KOPT-K1 (cell line): ENCODE measurements around the gene SFMBT1.

Source experiments
- H3K27ac ChIP-seq: fragments of 200-600 bp; sonication (generic); 2 replicates; pipeline ENCODE4 v1.5.1; 2016; ENCODE audit warnings: antibody characterized with exemption, mild to moderate bottlenecking, low read depth, low read length; ENCODE audit not compliant: poor library complexity, severe bottlenecking
- H3K36me3 ChIP-seq: fragments of 200-600 bp; sonication (generic); 2 replicates; pipeline ENCODE4 v1.5.1; 2017; ENCODE audit warnings: antibody characterized with exemption, mild to moderate bottlenecking, low read length, moderate library complexity; ENCODE audit not compliant: insufficient read depth
- H3K9me3 ChIP-seq: fragments of 200-600 bp; sonication (generic); 2 replicates; pipeline ENCODE4 v1.5.1; 2017; ENCODE audit warnings: antibody characterized with exemption, low read length, mild to moderate bottlenecking; ENCODE audit not compliant: insufficient read depth, poor library complexity, severe bottlenecking

SFMBT1 gene

GRCh38 chr3:53077476-53078220, 31.8 kb upstream of the SFMBT1 start:
- Histone ChIP-seq H3K9me3 (no peaks in the 10 kb centered on the region), H3K27ac (no peak overlapping the region)

GRCh38 chr3:53075743-53076140, 29.9 kb upstream of the SFMBT1 start:
- Histone ChIP-seq H3K36me3 (no peaks in the 10 kb centered on the region), H3K9me3 (no peaks in the 10 kb centered on the region), H3K27ac (peak overlapping the region; percentile 96)

More at GRCh38 chr3:53077476-53078220, 31.8 kb upstream of the SFMBT1 start:
- H3K36me3 ChIP-seq: no peaks in the 10 kb centered on the region

- H3K27ac ChIP-seq: peak overlapping the region; percentile 96
- H3K9me3 ChIP-seq: no peaks in the 10 kb centered on the region
- H3K36me3 ChIP-seq: no peaks in the 10 kb centered on the region
Measured at GRCh38 chr3:53074761-53075742, 29.2 kb upstream of the SFMBT1 start.

GRCh38 chr3:53074366-53074696, 28.5 kb upstream of the SFMBT1 start:
- Histone ChIP-seq H3K9me3 (no peaks in the 10 kb centered on the region), H3K27ac (peak overlapping the region; percentile 96), H3K36me3 (no peaks in the 10 kb centered on the region)

- H3K36me3 ChIP-seq: no peaks in the 10 kb centered on the region
- H3K9me3 ChIP-seq: no peaks in the 10 kb centered on the region
- H3K27ac ChIP-seq: peak overlapping the region; percentile 96
Measured at GRCh38 chr3:53073553-53074365, 27.9 kb upstream of the SFMBT1 start.

GRCh38 chr3:53072653-53073552, 27.0 kb upstream of the SFMBT1 start:
- Histone ChIP-seq H3K36me3 (no peaks in the 10 kb centered on the region), H3K9me3 (no peaks in the 10 kb centered on the region), H3K27ac (peak overlapping the region; percentile 96)

- H3K27ac ChIP-seq: peak overlapping the region; percentile 96
- no peaks in the 10 kb centered on the region for H3K36me3 ChIP-seq
- H3K9me3 ChIP-seq: no peaks in the 10 kb centered on the region
Measured at GRCh38 chr3:53071882-53072431, 26.1 kb upstream of the SFMBT1 start.

GRCh38 chr3:53069422-53070068, 23.7 kb upstream of the SFMBT1 start:
- Histone ChIP-seq H3K9me3 (no peaks in the 10 kb centered on the region), H3K36me3 (no peaks in the 10 kb centered on the region), H3K27ac (no peak overlapping the region)

- Histone ChIP-seq H3K36me3 (no peaks in the 10 kb centered on the region), H3K9me3 (no peaks in the 10 kb centered on the region), H3K27ac (no peak overlapping the region)
Measured at GRCh38 chr3:53068176-53068575, 22.3 kb upstream of the SFMBT1 start.

- Histone ChIP-seq H3K36me3 (no peaks in the 10 kb centered on the region), H3K9me3 (no peaks in the 10 kb centered on the region)
Measured at GRCh38 chr3:53067567-53067966, 21.7 kb upstream of the SFMBT1 start.

GRCh38 chr3:53065841-53066480, 20.1 kb upstream of the SFMBT1 start:
- Histone ChIP-seq H3K9me3 (no peaks in the 10 kb centered on the region), H3K36me3 (no peaks in the 10 kb centered on the region), H3K27ac (no peak overlapping the region)

More at GRCh38 chr3:53067567-53067966, 21.7 kb upstream of the SFMBT1 start:
- H3K27ac ChIP-seq: no peak overlapping the region

- no peak overlapping the region for H3K27ac ChIP-seq
- H3K36me3 ChIP-seq: no peaks in the 10 kb centered on the region
- no peaks in the 10 kb centered on the region for H3K9me3 ChIP-seq
Measured at GRCh38 chr3:53062905-53063304, 17.0 kb upstream of the SFMBT1 start.

GRCh38 chr3:53056442-53056841, 10.6 kb upstream of the SFMBT1 start:
- H3K9me3 ChIP-seq: no peaks in the 10 kb centered on the region
- H3K27ac ChIP-seq: no peak overlapping the region
- H3K36me3 ChIP-seq: no peaks in the 10 kb centered on the region
